HG03469 (cell line): ENCODE results near the gene TXLNA.

ENCODE experiments used
- ATAC-seq: cut with Tn5 transposase; IDR thresholded peaks from one replicate; pipeline ENCODE4 v1.9.1; 2021; ENCODE audit warnings: mild to moderate bottlenecking, moderate library complexity, moderate number of reproducible peaks; ENCODE audit not compliant: unreplicated experiment

TXLNA gene

DNA sequence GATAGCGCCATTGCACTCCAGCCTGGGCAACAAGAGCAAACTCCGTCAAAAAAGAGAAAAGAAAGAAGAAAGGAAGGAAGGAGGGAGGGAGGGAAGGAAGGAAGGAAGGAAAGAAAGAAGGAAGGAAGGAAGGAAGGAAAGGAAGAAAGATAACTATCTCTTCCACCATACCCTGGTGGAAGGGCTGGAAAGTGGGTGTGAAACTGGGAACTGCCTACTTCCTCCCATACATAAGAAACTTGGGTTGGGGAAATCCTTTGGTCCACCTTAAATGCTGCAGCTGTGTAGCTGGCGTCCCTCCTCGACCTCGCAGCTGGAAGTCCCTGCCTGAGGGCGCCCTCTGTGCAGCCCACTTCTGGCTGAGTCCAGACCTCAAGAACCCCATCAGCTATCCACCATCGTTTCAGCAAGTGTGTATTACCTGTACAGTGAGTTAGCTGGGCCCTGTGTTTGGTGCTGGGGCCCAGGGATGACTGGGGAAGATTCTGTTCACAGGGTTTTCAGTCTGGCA is 62.9 kb downstream of the TXLNA start:
- no peak for ATAC-seq

- no peak for ATAC-seq
Measured at GRCh38 chr1:32246888-32247273, 67.4 kb downstream of the TXLNA start, which contains the start of gene FAM167B. Gene FAM167B, plus strand, starts transcription at chr1:32247222. Its CDS starts 200 bp downstream, at chr1:32247422.

DNA sequence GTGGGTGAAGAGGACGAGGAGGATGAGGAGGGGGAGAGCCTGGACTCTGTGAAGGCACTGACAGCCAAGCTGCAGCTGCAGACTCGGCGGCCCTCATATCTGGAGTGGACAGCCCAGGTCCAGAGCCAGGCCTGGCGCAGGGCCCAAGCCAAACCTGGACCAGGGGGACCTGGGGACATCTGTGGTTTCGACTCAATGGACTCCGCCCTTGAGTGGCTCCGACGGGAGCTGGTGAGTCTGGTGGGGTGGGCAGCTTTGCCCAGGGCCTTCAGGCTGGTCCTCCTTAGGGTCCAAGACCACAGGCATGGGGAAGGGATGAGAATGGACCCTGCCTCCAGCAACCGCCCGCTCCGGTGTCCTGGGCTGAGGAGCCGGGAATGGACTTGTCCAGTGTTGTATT is 68.0 kb downstream of the TXLNA start:
- no peak for ATAC-seq
